ENCODE measurements around the gene SUN2. TPM values are rescaled to one million over a fixed set of nuclear protein-coding genes. Genes with fewer than 3 reads are reported as not detected.

Gene SUN2
- total and polyA plus RNA-seq, 9 of the 15 experiments (the other 6 are each of a cell fraction or from before 2014, with no cell fraction given): 0.11 to 42.6 (median 16.7) TPM

DNA sequence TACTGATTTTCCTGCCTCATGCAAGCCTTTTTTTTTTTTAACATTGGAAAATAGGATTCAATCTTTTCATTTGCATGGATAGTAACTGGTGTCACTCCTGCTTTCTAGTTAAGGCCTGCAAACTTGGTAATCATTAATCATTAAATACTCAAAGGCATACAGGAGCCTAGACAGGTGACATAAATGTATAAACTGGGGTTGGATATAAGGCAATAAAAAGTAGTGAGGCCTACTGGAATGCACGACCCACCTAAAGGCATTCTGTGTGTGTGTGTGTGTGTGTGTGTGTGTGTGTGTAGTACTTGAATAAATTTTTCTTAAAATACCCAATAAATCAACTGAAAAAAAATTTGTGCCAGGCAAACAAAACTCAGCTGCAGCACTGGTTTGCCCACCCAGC is 66.1 kb downstream of the SUN2 start (continued):
- TF ChIP-seq MTA3 (IDR thresholded peaks at IDR 0.05; ENCODE audit: borderline replicate concordance): no peak

DNA sequence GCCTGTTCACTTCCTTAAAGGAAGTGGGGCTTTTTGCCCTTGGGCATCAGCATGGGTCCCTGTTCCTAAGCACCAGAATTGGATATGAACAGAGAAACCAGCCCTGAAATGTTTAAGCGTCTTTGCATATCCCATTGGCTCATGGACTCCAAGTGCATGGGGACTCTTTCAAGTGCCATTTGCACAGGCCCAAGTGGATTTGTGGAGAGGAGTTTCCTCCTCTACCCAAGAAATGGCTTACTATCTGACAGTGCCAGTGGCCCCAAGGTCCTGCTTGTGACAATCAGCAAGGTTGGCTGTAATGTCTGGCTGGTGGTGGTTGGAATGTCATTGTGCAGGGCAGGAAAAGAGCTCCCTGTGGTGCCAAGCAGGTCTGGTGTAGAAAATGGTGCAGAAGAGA is 70.0 kb downstream of the SUN2 start:
- Histone ChIP-seq H3K4me3 (no peak overlapping the region), H3K4me2 (ENCODE audit: insufficient read depth, low read length) (no peak overlapping the region), H4K20me1 (replicated peaks; ENCODE audit: control insufficient read depth, insufficient read depth, low read length) (no peaks in the 10 kb centered on the region), H3K27me3 (ENCODE audit: control insufficient read depth in 2 of 2, insufficient read depth in 2 of 2, low read length in 2 of 2) (no peaks in the 10 kb centered on the region), H2AFZ (ENCODE audit: low read depth, low read length) (no peak overlapping the region), H3K9me1 (ENCODE audit: control insufficient read depth, insufficient read depth, low read length) (no peaks in the 10 kb centered on the region), H3K79me2 (ENCODE audit: control insufficient read depth, insufficient read depth, low read length) (peaks cover 19% of the 10 kb centered on the region), H3K4me1 (replicated peaks in 1 of 2; ENCODE audit: control insufficient read depth in 2 of 2, insufficient read depth in 2 of 2, low read length in 2 of 2) (peaks cover 0 to 13% of the 10 kb centered on the region in 2 experiments; a peak in 4 of 5 replicates), H3K9me3 (replicated peaks; ENCODE audit: control insufficient read depth, insufficient read depth, low read depth, low read length) (0 out of 2 replicates have a peak, but pooled peaks cover 1% of the 10 kb centered on the region), H3K9ac (ENCODE audit: insufficient read depth in 1 of 2, low read depth in 2 of 2, low read length in 2 of 2) (no peak overlapping the region), H3K27ac (ENCODE audit: extremely low read depth, low read depth, low read length) (no peak overlapping the region), H3K36me3 (ENCODE audit: control insufficient read depth, insufficient read depth, low read length) (peaks cover 66% of the 10 kb centered on the region)
- ATAC-seq (no peak), DNase-seq (ENCODE audit: extremely low read depth in 1 of 4, low spot score in 3 of 4) (no peak), FAIRE-seq (no peak)
- BruUV-seq (replicated peaks): no TSS peak
- intact Hi-C loops (cut with micrococcal nuclease) (no loop called here), in situ Hi-C loops (cut with MboI) (no loop called here)
- CTCF ChIA-PET (ENCODE audit: low intra/inter-chr PET ratio): no interaction called here
- POLR2A ChIA-PET: no interaction called here
- WGBS (ENCODE audit: insufficient coverage, low coverage, missing lambda C conversion rate): 100% methylated on average over 1 of the region's 1 CpG
- TF ChIP-seq HSF4 (CRISPR knock-in tag; IDR thresholded peaks at IDR 0.05; ENCODE audit: borderline replicate concordance) (no peak), HDAC2 (IDR thresholded peaks at IDR 0.05) (no peak), KDM4B (IDR thresholded peaks at IDR 0.05; ENCODE audit: borderline replicate concordance in 2 of 2, low read depth in 1 of 2) (no peak), HOXB6 (CRISPR knock-in tag; IDR thresholded peaks at IDR 0.05; ENCODE audit: borderline replicate concordance) (no peak), TGIF2 (CRISPR knock-in tag; IDR thresholded peaks at IDR 0.05) (no peak), GTF2F1 (IDR thresholded peaks at IDR 0.05; ENCODE audit: low read depth, low read length) (no peak), BRD9 (IDR thresholded peaks at IDR 0.05; ENCODE audit: low read depth, partially characterized antibody) (no peak), CBFA2T2 (conservative IDR thresholded peaks at IDR 0.05) (no peak), NBN (IDR thresholded peaks at IDR 0.05; ENCODE audit: low read depth) (no peak)
- TF ChIP-seq, protein P1, sequence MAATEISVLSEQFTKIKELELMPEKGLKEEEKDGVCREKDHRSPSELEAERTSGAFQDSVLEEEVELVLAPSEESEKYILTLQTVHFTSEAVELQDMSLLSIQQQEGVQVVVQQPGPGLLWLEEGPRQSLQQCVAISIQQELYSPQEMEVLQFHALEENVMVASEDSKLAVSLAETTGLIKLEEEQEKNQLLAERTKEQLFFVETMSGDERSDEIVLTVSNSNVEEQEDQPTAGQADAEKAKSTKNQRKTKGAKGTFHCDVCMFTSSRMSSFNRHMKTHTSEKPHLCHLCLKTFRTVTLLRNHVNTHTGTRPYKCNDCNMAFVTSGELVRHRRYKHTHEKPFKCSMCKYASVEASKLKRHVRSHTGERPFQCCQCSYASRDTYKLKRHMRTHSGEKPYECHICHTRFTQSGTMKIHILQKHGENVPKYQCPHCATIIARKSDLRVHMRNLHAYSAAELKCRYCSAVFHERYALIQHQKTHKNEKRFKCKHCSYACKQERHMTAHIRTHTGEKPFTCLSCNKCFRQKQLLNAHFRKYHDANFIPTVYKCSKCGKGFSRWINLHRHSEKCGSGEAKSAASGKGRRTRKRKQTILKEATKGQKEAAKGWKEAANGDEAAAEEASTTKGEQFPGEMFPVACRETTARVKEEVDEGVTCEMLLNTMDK (IDR thresholded peaks at IDR 0.05; ENCODE audit: borderline replicate concordance, insufficient read depth, low read depth, low read length, poor library complexity, severe bottlenecking): no peak
- TF ChIP-seq, protein P2, sequence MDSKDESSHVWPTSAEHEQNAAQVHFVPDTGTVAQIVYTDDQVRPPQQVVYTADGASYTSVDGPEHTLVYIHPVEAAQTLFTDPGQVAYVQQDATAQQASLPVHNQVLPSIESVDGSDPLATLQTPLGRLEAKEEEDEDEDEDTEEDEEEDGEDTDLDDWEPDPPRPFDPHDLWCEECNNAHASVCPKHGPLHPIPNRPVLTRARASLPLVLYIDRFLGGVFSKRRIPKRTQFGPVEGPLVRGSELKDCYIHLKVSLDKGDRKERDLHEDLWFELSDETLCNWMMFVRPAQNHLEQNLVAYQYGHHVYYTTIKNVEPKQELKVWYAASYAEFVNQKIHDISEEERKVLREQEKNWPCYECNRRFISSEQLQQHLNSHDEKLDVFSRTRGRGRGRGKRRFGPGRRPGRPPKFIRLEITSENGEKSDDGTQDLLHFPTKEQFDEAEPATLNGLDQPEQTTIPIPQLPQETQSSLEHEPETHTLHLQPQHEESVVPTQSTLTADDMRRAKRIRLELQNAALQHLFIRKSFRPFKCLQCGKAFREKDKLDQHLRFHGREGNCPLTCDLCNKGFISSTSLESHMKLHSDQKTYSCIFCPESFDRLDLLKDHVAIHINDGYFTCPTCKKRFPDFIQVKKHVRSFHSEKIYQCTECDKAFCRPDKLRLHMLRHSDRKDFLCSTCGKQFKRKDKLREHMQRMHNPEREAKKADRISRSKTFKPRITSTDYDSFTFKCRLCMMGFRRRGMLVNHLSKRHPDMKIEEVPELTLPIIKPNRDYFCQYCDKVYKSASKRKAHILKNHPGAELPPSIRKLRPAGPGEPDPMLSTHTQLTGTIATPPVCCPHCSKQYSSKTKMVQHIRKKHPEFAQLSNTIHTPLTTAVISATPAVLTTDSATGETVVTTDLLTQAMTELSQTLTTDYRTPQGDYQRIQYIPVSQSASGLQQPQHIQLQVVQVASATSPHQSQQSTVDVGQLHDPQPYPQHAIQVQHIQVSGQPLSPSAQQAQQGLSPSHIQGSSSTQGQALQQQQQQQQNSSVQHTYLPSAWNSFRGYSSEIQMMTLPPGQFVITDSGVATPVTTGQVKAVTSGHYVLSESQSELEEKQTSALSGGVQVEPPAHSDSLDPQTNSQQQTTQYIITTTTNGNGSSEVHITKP (IDR thresholded peaks at IDR 0.05; ENCODE audit: partially characterized antibody): no peak
- TF ChIP-seq, protein P3, sequence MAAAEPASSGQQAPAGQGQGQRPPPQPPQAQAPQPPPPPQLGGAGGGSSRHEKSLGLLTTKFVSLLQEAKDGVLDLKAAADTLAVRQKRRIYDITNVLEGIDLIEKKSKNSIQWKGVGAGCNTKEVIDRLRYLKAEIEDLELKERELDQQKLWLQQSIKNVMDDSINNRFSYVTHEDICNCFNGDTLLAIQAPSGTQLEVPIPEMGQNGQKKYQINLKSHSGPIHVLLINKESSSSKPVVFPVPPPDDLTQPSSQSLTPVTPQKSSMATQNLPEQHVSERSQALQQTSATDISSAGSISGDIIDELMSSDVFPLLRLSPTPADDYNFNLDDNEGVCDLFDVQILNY (CRISPR knock-in tag; IDR thresholded peaks at IDR 0.05): no peak
- TF ChIP-seq, protein P4, sequence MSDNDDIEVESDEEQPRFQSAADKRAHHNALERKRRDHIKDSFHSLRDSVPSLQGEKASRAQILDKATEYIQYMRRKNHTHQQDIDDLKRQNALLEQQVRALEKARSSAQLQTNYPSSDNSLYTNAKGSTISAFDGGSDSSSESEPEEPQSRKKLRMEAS (CRISPR knock-in tag; IDR thresholded peaks at IDR 0.05): no peak
